Dedifferentiated amniotic fluid mesenchymal stem cell (primary cell): ENCODE results near the gene DENND6B.

Experiments
- DNase-seq: peaks from one replicate; pipeline ENCODE4 v3.0.0-alpha.2; 2016; ENCODE audit errors: extremely low spot score

DENND6B gene

GRCh38 chr22:50315289-50316113 is 11.3 kb downstream of the DENND6B start:
- DNase-seq = no peak

- no peak for DNase-seq
These were observed 12.1 kb downstream of the DENND6B start for GRCh38 chr22:50314455-50315288.

- no peak for DNase-seq
These were observed 12.7 kb downstream of the DENND6B start for GRCh38 chr22:50314081-50314454.

GRCh38 chr22:50313600-50313999 is 13.2 kb downstream of the DENND6B start:
- DNase-seq = no peak

GRCh38 chr22:50313021-50313420 is 13.8 kb downstream of the DENND6B start:
- no peak for DNase-seq

- DNase-seq = no peak
These were observed 14.4 kb downstream of the DENND6B start for GRCh38 chr22:50312371-50312770.

- DNase-seq = no peak
These were observed 15.0 kb downstream of the DENND6B start for GRCh38 chr22:50311606-50312351.

- DNase-seq = no peak
These were observed 15.8 kb downstream of the DENND6B start for GRCh38 chr22:50310949-50311444.

GRCh38 chr22:50310031-50310722 is 16.6 kb downstream of the DENND6B start:
- no peak for DNase-seq

GRCh38 chr22:50309601-50309991 is 17.2 kb downstream of the DENND6B start:
- DNase-seq = no peak

- no peak for DNase-seq
These were observed 17.7 kb downstream of the DENND6B start for GRCh38 chr22:50308986-50309600.

GRCh38 chr22:50308597-50308935 is 18.2 kb downstream of the DENND6B start:
- DNase-seq = no peak

- DNase-seq = no peak
These were observed 18.8 kb downstream of the DENND6B start for GRCh38 chr22:50307890-50308596.

GRCh38 chr22:50306753-50307749 is 19.8 kb downstream of the DENND6B start, which contains the start of gene PLXNB2:
PLXNB2 (minus strand) TSS chr22:50307646; CDS start chr22:50290584, 17,062 bp downstream.
- peak; percentile 54 for DNase-seq

- peak; percentile 96 for DNase-seq
These were observed 20.8 kb downstream of the DENND6B start for GRCh38 chr22:50305923-50306566.

- DNase-seq = no peak
These were observed 21.4 kb downstream of the DENND6B start for GRCh38 chr22:50305393-50305922.

GRCh38 chr22:50304528-50305392 is 22.1 kb downstream of the DENND6B start:
- no peak for DNase-seq
